Retinal pigment epithelial cell (primary cell): Measurements from ENCODE around the gene PCAT7.
A peak's percentile ranks its signal among the peaks of the same experiment; 100 is the strongest.
"Not testable (repeated sequence)": the region's sequence is repeated elsewhere in the genome, so short reads cannot be mapped to it uniquely, and the experiment has no call there.

Source experiments
- DNase-seq: peaks from one replicate; pipeline ENCODE4 v3.0.0-alpha.2; 2010; ENCODE audit warnings: low read depth
- H3K4me3 ChIP-seq: 2 replicates; pipeline ENCODE4 v1.5.1; 2011; ENCODE audit warnings: mild to moderate bottlenecking, low read length, control low read depth, moderate library complexity
- TF ChIP-seq, protein P1 (sequence below): conservative IDR thresholded peaks from 2 replicates; pipeline ENCODE4 v1.5.1; 2011; ENCODE audit warnings: low read depth, low read length, control low read depth, inconsistent platforms

PCAT7 gene

GRCh38 chr9:94554439-94555331 lies at the start of gene PCAT7:
PCAT7 (plus strand) TSS chr9:94555083.
- TF ChIP-seq, protein P1, sequence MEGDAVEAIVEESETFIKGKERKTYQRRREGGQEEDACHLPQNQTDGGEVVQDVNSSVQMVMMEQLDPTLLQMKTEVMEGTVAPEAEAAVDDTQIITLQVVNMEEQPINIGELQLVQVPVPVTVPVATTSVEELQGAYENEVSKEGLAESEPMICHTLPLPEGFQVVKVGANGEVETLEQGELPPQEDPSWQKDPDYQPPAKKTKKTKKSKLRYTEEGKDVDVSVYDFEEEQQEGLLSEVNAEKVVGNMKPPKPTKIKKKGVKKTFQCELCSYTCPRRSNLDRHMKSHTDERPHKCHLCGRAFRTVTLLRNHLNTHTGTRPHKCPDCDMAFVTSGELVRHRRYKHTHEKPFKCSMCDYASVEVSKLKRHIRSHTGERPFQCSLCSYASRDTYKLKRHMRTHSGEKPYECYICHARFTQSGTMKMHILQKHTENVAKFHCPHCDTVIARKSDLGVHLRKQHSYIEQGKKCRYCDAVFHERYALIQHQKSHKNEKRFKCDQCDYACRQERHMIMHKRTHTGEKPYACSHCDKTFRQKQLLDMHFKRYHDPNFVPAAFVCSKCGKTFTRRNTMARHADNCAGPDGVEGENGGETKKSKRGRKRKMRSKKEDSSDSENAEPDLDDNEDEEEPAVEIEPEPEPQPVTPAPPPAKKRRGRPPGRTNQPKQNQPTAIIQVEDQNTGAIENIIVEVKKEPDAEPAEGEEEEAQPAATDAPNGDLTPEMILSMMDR = peak; percentile 38
- no peak for DNase-seq
- no peak within 1 kb of the TSS for H3K4me3 ChIP-seq

GRCh38 chr9:94506370-94506769 lies 48.5 kb upstream of the PCAT7 start:
- not testable (repeated sequence) for H3K4me3 ChIP-seq, DNase-seq

DNA sequence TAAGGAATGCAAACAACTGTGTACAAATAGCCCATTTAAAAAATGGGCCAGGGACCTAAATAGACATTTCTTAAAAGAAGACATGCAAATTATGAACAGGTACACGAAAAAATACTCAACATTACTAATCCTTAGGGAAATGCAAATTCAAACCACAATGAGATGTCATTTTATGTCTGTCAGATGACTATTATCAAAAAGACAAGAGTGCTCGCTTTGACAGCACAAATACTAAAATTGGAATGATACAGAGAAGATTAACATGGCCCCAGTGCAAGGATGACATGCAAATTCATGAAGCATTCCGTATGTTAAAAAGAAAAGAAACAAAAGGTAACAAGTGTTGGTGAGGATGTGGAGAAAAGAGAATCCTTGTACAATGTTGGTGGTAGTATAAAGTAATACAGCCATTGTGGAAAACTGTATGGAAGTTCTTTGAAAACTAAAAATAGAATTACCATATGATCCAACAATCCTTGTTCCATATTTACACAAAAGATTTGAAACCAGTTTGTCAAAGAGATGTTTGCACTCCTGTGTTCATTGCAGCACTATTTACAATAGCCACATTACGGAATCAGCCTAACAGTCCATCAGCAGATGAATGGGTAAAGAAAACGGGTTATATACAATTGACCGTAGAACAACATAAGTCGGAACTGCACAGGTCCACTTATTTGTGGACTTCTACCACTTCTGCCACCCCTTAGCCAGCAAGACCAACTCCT lies 47.2 kb upstream of the PCAT7 start:
- DNase-seq = no peak
- H3K4me3 ChIP-seq = no peak overlapping the region
- TF ChIP-seq, protein P1 = no peak

GRCh38 chr9:94511134-94511954 lies 43.5 kb upstream of the PCAT7 start:
- H3K4me3 ChIP-seq = no peak overlapping the region
- TF ChIP-seq, protein P1 = no peak
- no peak for DNase-seq

GRCh38 chr9:94511955-94512265 lies 43.0 kb upstream of the PCAT7 start:
- no peak overlapping the region for H3K4me3 ChIP-seq
- DNase-seq = no peak
- TF ChIP-seq, protein P1 = no peak

DNA sequence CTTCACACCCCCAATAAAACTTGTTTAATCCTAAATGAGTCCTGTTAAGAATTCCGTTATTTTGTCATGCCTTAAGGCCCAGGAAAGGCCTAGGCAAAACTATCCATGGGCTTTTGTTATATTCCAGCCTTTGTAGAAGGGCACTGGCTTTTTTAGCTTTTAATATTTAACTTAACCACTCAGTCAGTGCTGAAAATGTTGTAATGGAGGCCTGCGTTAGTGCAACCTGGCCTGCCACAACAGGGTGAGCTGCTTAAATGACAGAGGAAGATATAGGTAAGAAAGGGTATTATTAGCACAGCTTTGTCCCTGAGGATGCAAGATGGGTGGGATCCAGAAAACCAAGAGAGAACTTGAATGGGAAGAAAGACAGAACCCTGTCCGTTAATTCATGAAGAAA lies 40.2 kb upstream of the PCAT7 start:
- TF ChIP-seq, protein P1 = no peak
- no peak overlapping the region for H3K4me3 ChIP-seq
- no peak for DNase-seq

GRCh38 chr9:94517254-94517653 lies 37.6 kb upstream of the PCAT7 start:
- H3K4me3 ChIP-seq = no peak overlapping the region
- TF ChIP-seq, protein P1 = no peak
- no peak for DNase-seq
